ENCODE results near the gene HMBS.

Gene HMBS

DNA sequence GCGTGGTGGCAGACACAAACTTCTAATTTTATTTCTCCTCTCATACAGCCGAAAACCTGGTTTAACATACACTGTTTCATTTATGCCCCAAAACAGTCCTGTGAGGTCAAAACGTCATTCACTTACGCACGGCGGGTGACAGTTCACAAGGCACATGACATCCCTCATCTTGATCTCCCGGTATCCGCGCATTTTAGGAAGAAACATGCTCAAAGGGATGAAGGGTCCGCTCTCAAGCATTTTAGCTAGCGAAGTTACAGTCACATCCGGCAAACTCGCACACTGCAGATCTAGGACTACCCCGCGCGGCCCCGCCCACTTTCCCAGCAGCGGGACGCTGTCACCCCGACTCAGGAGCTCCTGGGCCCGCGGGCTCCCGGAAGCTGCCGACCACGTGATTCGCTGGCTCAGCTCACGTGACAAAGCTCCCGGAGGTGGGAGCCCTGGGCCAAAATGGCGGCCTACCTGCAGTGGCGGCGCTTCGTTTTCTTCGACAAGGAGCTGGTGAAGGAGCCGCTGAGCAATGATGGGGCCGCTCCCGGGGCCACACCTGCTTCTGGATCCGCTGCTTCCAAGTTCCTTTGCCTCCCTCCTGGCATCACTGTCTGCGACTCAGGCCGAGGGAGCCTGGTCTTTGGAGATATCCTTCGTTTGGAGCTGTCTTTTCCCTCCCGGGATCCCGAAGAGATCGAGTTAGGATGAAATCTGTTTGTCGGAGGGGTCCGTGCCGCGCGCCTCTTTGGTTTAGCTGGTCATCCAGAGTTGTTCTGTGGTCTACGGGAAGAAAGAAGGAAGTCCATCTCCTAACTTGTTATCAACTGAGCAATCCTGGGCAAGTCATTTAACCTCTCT is 17.1 kb upstream of the HMBS start, which contains the start of gene VPS11:
TSS of gene VPS11 (plus strand) at position 448 of the 852 bp plus-strand sequence. CDS start at position 454, 6 bp downstream.
- DNase-seq (ENCODE audit: low read depth in 4 of 4, low spot score in 1 of 4), result peak; percentile 93 to 98 (median 96)

DNA sequence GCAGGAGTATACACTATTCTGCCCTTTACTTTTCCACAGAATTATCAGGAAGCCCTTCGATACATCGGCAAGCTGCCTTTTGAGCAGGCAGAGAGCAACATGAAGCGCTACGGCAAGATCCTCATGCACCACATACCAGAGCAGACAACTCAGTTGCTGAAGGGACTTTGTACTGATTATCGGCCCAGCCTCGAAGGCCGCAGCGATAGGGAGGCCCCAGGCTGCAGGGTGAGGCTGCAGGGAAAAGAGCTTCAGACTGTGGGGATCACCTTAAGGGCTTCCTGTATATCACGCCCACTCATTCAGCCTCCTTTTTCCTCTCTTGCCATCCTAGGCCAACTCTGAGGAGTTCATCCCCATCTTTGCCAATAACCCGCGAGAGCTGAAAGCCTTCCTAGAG is 6.8 kb upstream of the HMBS start:
- no peak for DNase-seq (ENCODE audit: low read depth in 4 of 4, low spot score in 1 of 4)

DNA sequence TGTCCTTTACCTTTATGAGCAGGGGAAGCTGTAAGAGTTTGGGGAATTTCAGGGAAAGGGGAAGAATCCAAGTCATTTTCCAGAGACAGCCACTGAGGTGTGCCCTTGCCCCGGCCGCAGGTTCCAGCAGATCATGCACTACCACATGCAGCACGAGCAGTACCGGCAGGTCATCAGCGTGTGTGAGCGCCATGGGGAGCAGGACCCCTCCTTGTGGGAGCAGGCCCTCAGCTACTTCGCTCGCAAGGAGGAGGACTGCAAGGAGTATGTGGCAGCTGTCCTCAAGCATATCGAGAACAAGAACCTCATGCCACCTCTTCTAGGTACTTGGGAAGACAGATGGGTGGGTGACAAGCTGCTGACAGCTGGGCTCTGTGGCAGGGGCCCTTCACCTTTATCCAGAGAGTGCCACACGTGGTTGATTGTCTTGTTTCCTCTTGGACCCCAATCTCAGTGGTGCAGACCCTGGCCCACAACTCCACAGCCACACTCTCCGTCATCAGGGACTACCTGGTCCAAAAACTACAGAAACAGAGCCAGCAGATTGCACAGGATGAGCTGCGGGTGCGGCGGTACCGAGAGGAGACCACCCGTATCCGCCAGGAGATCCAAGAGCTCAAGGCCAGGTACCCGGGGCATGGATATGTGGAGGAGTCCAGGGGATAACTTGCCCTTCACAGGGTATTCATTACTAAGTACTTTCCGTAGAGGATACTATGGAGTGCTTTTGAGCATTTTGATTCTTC is 5.8 kb upstream of the HMBS start:
- DNase-seq (ENCODE audit: low read depth in 4 of 4, low spot score in 1 of 4), result no peak

DNA sequence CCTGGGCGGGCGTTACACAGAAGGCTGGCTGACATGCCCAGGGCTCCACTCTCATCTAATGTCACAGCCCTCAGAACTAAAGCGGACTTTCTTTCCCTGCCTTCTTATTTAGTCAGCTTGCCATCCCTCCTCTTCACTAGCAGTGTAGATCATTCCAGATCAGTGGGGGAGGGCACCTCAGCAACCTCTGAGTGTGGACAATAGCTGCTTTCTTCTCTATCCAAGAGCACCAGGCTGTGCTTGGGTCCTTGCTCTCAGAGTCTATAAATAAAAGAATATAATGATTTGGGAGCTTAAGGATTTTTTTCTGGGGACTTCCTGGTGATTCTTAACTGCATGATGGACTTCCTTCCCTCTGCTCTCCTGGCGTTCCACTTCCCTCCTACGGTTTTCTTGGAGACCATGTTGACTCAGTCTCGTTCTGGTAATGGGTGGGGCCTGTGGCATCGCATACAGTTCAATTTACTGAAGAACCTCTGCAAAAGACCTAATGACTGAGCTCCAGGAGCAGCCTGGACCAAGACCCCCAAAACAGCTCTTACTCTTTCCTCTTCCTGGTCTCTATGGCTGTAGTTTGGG is 2.9 kb upstream of the HMBS start:
- DNase-seq (ENCODE audit: low read depth in 4 of 4, low spot score in 1 of 4), result no peak

DNA sequence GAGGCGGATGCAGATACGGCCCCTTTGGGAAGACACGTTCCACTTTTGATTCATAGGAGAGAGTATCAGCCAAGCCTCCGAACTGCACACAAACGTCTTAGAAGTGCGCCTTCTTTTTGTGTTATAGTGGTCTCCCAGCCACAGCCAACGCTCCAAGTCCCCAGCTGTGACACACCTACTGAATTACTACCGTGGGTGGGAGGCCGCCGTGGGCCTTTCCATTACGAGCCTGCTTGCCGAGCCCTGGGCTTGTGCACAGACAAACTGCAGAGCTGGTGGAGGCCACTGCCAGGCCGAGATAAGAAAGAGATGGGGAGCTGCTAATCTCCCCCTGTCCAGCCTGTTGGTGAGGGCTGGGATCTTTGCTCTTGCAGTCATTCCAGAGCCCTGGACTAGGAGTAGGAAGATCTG is 761 bp downstream of the HMBS start:
- no peak for DNase-seq (ENCODE audit: low read depth in 4 of 4, low spot score in 1 of 4)

DNA sequence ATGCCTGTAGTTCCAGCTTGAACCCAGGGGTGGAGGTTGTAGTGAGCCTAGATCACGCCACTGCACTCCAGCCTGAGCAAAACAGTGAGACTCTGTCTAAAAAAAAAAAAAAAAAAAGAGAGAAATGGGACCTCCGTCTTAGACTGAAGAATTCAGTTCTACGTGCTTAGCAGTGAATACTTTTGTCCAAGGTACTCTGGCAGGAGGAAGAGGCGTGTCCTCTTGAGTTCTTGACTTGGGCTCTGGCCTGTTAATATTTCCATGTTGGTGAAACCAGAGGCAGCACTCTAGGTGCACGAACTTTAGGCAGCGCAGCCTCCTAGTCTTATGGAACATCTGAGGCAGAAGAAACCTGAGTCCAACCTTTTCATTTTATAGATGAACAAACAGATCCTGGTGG is 2.4 kb downstream of the HMBS start:
- no peak for DNase-seq (ENCODE audit: low read depth in 4 of 4, low spot score in 1 of 4)

DNA sequence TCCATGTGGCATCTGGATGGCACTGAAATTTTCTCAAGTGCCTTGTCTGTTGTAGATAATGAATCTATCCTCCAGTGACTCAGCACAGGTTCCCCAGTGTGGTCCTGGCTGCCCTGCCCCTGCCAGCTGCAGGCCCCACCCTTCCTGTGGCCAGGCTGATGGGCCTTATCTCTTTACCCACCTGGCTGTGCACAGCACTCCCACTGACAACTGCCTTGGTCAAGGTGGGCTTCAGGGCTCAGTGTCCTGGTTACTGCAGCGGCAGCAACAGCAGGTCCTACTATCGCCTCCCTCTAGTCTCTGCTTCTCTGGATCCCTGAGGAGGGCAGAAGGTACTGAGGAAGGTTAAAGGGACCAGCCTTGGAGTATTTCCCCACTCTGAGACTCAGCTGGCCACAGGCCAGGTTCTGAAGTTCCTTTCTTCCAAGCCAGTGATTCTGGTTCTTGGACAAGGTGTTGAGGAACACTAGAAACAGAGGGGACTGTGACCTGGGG is 3.1 kb downstream of the HMBS start:
- DNase-seq (ENCODE audit: low read depth in 4 of 4, low spot score in 1 of 4), result no peak

DNA sequence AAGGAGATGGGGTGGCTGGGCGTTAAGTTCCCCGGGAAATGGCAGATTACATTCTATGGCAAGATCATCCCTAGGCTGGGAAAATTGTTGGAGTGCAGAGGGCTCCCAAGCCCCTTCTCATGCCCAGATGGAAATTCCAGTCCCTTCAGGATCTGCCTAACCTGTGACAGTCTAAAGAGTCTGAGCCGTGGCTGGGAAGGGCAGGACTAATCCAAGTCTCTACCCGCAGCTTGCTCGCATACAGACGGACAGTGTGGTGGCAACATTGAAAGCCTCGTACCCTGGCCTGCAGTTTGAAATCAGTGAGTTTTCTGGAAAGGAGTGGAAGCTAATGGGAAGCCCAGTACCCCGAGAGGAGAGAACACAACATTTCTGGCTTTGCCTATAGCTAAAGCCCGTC is 3.7 kb downstream of the HMBS start:
- DNase-seq (ENCODE audit: low read depth in 4 of 4, low spot score in 1 of 4), result no peak

DNA sequence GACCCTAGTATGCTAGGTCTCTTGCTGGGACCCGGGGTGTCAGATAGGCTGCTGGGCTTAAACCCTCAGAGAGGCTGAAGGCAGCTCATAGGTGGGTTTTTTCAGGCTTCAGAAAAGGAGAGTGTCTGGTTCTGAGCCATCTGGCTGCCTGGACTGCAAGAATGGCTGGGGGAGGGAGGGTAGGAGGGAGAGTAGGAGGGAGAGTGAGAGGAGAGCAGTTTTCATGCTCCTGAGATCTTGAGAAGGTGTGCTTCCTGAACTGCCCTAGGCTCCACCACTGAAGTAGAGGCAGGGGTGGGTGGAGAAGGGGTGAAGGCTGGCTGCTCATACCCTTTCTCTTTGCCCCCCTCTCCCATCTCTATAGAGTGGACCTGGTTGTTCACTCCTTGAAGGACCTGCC is 4.6 kb downstream of the HMBS start:
- DNase-seq (ENCODE audit: low read depth in 4 of 4, low spot score in 1 of 4), result no peak

DNA sequence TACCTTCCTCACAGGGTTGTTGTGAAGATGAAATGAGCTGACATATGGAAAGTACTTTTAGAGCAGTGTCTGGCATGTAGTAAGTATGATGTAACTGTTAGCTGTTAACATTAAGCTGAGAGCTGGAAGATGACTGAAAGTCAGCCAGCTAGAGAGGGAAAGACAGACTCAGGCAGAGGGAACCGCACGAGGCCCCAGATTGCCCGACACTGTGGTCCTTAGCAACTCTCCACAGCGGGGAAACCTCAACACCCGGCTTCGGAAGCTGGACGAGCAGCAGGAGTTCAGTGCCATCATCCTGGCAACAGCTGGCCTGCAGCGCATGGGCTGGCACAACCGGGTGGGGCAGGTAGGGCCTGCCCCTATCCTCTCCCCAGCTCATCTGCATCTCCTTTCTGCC is 6.5 kb downstream of the HMBS start:
- DNase-seq (ENCODE audit: low read depth in 4 of 4, low spot score in 1 of 4), result no peak

DNA sequence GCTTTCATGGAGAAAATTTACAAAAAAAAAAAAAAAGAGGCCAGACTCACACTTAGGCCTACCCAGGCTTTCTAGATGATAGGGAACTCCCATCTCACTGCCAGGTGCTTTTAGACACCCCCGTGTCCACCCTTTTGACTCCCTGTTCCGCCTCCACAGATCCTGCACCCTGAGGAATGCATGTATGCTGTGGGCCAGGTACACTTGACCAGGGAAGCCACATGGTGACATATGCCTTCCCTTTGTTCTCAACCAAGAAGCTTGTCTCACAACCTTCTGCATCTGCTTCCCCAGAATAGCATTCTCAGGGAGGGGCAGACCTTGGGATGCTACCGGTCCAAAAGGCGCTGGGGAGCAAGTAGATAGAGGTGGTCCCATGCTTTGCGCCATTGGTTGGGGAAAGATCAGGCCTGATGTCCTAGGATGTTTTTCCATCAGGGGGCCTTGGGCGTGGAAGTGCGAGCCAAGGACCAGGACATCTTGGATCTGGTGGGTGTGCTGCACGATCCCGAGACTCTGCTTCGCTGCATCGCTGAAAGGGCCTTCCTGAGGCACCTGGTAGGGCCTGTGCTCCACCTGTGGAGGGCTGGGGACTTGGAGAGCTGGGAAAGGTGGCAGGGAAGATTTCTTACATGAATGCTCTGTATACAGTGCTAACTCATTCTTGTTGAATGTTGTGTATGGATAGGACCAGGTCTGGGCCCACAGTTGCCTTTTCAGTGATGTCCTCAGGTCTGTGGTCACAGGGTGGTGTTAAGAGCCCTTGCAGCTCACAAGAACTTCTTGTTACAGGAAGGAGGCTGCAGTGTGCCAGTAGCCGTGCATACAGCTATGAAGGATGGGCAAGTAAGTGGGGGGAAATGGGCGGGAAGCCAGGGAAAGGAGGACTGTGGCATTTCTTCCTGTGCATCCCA is 7.5 kb downstream of the HMBS start:
- DNase-seq (ENCODE audit: low read depth in 4 of 4, low spot score in 1 of 4), result no peak

DNA sequence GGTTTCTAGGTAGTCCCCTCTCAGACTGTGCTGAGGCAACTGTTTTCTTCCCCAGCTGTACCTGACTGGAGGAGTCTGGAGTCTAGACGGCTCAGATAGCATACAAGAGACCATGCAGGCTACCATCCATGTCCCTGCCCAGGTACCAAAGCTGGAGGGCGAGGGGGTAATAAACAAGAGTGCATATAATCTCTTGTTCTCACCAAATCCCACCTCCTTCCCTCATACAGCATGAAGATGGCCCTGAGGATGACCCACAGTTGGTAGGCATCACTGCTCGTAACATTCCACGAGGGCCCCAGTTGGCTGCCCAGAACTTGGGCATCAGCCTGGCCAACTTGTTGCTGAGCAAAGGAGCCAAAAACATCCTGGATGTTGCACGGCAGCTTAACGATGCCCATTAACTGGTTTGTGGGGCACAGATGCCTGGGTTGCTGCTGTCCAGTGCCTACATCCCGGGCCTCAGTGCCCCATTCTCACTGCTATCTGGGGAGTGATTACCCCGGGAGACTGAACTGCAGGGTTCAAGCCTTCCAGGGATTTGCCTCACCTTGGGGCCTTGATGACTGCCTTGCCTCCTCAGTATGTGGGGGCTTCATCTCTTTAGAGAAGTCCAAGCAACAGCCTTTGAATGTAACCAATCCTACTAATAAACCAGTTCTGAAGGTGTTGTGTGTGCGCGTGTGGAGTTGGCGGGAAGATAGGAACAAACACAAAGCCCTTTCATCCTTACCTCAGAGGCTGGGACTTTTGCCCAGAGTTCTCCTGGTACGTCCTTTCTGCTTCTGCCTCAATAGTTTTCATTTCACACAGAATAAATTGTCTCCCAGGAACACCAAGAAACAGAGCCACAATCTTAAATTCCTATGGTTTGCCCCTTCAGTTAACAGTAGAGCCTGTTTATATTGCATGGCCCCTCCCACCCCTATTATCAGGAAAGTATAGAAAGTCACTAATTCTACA is 8.5 kb downstream of the HMBS start:
- no peak for DNase-seq (ENCODE audit: low read depth in 4 of 4, low spot score in 1 of 4)

DNA sequence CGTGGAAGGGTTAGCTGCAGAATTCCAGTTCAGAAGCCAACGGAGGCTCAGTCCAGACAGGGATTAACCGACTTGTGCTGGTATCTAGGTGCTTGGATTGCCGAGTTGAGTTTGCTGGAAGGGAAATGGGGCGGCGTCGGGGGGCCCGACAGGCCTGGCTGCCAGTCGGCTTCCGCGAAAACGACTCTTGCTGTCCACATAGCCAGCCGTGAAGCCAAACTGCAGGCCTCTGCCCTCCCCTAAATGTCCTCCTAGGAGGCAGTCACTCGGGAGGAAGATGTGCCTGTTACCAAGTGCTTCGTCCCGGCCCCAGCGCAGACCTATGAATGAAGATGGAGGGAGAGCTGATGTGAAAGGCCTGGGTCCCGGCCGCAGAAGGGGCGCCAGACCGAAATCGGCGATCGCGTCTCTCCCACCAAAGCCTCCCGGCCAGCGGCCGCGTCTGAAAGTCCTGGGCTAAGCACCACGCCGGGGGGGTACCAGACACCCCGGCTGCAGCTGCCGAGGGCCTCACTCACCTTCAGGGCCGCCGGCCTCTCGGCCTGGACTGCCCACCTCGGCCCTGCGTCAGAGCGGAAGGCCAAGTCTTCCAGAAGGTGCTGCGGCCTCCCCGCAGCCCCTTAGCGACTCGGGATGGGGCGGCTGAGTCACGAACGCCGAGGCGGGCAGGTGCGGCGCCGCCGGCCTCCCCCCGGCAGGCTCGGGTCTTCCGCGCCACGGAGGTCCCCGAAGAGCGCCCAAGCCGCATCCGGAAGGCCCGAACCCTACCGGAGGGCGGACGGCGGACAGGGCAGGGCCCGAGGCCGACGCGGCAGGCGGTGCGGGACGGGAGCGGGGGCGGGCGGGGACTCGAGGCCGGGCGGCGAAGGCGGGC is 9.5 kb downstream of the HMBS start:
- DNase-seq (ENCODE audit: low read depth in 4 of 4, low spot score in 1 of 4), result no peak

DNA sequence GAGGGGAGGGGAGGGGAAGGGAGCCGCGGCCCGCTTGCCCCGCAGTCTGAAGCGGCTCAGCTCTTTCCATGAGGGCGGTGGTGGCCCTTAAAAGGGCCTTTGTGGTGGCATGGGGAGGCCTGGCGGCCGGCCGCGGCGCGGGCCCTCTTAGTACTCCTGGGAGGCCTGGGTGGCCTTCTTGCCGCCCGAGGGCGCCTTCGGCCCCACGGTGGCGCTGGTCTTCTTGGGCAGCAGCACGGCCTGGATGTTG is 10.1 kb downstream of the HMBS start:
- peak in 1 of 4 experiments; percentile 42 for DNase-seq (ENCODE audit: low read depth in 4 of 4, low spot score in 1 of 4)

DNA sequence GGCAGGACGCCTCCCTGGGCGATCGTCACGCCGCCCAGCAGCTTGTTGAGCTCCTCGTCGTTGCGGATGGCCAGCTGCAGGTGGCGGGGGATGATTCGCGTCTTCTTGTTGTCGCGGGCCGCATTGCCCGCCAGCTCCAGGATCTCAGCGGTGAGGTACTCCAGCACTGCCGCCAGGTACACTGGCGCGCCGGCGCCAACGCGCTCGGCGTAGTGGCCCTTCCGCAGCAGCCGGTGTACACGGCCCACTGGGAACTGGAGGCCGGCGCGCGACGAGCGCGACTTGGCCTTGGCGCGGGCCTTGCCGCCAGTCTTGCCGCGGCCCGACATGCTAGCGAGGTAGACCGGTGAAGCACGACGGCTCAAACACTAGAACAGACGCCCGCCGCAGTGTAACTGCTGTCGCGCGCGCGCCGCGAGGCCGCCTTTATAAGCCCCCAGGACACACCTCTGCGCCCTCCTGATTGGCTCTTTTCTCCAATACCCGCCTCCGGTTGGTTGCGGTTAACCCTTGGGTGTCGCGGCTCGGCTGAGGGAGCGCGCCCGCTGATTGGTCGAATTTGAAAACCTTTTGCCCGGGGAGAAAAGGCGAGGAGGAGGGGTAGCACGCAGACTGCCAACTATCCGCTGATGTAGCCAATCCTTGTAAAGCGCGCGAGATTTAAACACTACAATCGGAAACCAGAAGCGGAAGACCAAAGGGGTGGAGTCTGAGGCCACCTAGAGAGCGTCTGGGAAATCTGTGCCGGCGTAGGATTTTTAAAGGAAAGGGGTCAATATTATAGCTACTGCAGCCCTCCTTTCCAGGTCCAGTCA is 10.6 kb downstream of the HMBS start:
- DNase-seq (ENCODE audit: low read depth in 4 of 4, low spot score in 1 of 4), result peak; percentile 93 to 99 (median 98)

DNA sequence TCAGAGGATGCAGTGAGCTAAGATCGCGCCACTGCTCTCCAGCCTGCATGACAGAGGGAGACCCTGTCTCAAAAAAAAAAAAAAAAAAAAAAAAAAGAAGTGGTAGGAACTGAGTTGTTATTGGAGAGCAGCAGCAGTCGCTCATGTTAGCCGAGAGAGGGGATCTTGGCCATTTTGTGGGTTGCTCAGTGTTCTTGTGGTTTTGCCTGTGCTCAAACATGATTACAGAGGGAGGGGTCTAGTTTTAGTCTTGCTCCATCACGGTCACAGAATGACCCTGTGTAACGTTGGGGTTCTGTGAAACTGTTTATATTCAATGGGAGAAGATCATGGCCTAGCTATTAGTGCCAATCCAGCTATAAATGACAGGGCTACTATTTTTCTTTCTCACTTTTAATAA is 15.0 kb downstream of the HMBS start:
- no peak for DNase-seq (ENCODE audit: low read depth in 4 of 4, low spot score in 1 of 4)

DNA sequence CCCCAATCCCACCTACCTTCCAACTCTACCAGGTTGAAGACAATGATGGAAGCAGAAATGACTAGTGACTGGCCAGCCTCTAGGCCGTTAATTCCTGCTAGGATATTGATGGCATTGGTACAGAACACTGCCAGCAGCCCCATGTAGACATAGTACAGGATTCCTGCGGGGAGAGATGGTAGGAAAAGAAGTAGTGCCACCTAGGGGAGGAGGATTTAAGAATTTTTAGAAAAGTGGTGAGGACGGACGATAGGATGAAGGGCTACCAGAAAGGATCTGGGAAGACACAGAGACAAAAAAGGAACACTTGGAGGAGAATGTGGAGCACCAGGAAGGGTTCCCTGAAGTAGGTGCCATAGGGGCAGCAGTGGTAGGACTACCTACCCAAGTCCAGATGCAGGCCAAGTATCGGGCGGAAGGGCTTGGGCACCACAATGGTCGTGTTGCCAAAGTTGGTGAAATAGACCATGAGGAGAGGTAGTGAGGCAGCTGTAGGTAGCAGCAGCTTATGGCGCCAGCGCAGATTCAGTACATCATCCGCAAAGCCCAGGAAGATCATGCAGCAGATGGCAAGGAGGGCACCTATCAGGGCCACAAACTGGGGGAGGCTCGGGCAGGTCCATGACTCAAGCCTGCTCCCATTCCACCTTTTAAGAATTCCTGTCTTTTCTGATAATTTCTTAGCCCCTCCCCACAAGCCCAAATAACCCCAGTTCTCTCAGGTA is 15.7 kb downstream of the HMBS start:
- no peak for DNase-seq (ENCODE audit: low read depth in 4 of 4, low spot score in 1 of 4)

Measured in stimulated activated CD4-positive, alpha-beta T cell treated with anti-CD3 and anti-CD28 coated beads, Interleukin-1b, Interleukin-23, amount 100 ng/mL, for 24 hours (primary cell).